Testis (tissue), 2 donors: ENCODE data around the gene ELOVL2.

Experiments used
- CTCF ChIP-seq, 3 experiments: fragments of 450-650 bp in 2 of 3; fragments of 200-600 bp in 1 of 3; sonication (generic) in 1 of 3; IDR thresholded peaks; one replicate each; pipeline ENCODE4 v1.5.1; 2016 to 2019; ENCODE audit warnings: antibody characterized with exemption in 3 of 3, mild to moderate bottlenecking in 2 of 3, moderate library complexity in 1 of 3
- POLR2A ChIP-seq: fragments of 450-650 bp; IDR thresholded peaks from one replicate; pipeline ENCODE4 v1.6.1; 2017; ENCODE audit warnings: antibody characterized with exemption, mild to moderate bottlenecking, moderate library complexity

GRCh38 chr6:10945845-10946244 is 98.3 kb downstream of the ELOVL2 start:
- TF ChIP-seq POLR2A (no peak), CTCF (IDR thresholded peaks at IDR 0.05) (no peak)
